CD8-positive, alpha-beta memory T cell (primary cell): ENCODE results near the gene AIP. TPM values are rescaled to one million over a fixed set of nuclear protein-coding genes. Genes with fewer than 3 reads are reported as not detected.

Experiments used
- CTCF ChIA-PET: fragments of 350-600 bp; sonication (Branson Sonifier 250); formaldehyde crosslinking; loops from one replicate; lab custom pipeline; 2021; ENCODE audit warnings: antibody characterized with exemption; lab: Charles Lee
- POLR2A ChIA-PET: fragments of 350-600 bp; sonication (Branson Sonifier 250); formaldehyde crosslinking; loops from one replicate; lab custom pipeline; 2021; ENCODE audit warnings: antibody characterized with exemption; lab: Charles Lee
- DNase-seq, 5 donors: peaks; one replicate each; pipeline versions ENCODE4 v3.0.0 to v3.0.0-alpha.2; 2020 to 2022; ENCODE audit warnings: mixed read lengths in 1 of 5
- H3K27ac ChIP-seq: one replicate; pipeline ENCODE4 v1.7.0; 2013; ENCODE audit warnings: low read depth, mild to moderate bottlenecking, low read length, moderate library complexity
- H3K27me3 ChIP-seq: 2 replicates; pipeline ENCODE4 v1.7.0; 2013; ENCODE audit warnings: low read length, mild to moderate bottlenecking; ENCODE audit not compliant: insufficient read depth, poor library complexity, severe bottlenecking
- H3K36me3 ChIP-seq: 2 replicates; pipeline ENCODE4 v1.7.0; 2013; ENCODE audit warnings: mild to moderate bottlenecking, low read length, moderate library complexity; ENCODE audit not compliant: insufficient read depth
- H3K4me1 ChIP-seq: 2 replicates; pipeline ENCODE4 v1.7.0; 2013; ENCODE audit warnings: mild to moderate bottlenecking, low read length, moderate library complexity; ENCODE audit not compliant: insufficient read depth
- H3K4me3 ChIP-seq: 2 replicates; pipeline ENCODE4 v1.7.0; 2013; ENCODE audit warnings: mild to moderate bottlenecking, low read length
- H3K9me3 ChIP-seq: 2 replicates; pipeline ENCODE4 v1.7.0; 2013; ENCODE audit warnings: mild to moderate bottlenecking, low read length
- H3K27ac Mint-ChIP-seq, 8 donors: one replicate each; pipeline ENCODE4 v1.8.0; 2020 to 2021; ENCODE audit warnings: mixed read lengths in 8 of 8, mild to moderate bottlenecking in 6 of 8, inconsistent platforms in 3 of 8, moderate library complexity in 3 of 8
- H3K27me3 Mint-ChIP-seq, 2 donors: one replicate each; pipeline ENCODE4 v1.8.0; 2020 to 2021; ENCODE audit warnings: mixed read lengths in 2 of 2, mild to moderate bottlenecking in 1 of 2, moderate library complexity in 1 of 2
- H3K36me3 Mint-ChIP-seq, 3 donors: one replicate each; pipeline ENCODE4 v1.8.0; 2020 to 2021; ENCODE audit warnings: mixed read lengths in 3 of 3, inconsistent platforms in 1 of 3, mild to moderate bottlenecking in 1 of 3
- H3K4me1 Mint-ChIP-seq, 3 donors: one replicate each; pipeline ENCODE4 v1.8.0; 2020 to 2021; ENCODE audit warnings: mixed read lengths in 3 of 3, inconsistent platforms in 1 of 3, mild to moderate bottlenecking in 1 of 3
- H3K4me3 Mint-ChIP-seq, 7 donors: one replicate each; pipeline ENCODE4 v1.8.0; 2020 to 2021; ENCODE audit warnings: mixed read lengths in 7 of 7, mild to moderate bottlenecking in 6 of 7, moderate library complexity in 4 of 7, inconsistent platforms in 2 of 7
- H3K9me3 Mint-ChIP-seq, 5 donors: one replicate each; pipeline ENCODE4 v1.8.0; 2020 to 2022; ENCODE audit warnings: mixed read lengths in 5 of 5, mild to moderate bottlenecking in 3 of 5, moderate library complexity in 2 of 5, inconsistent platforms in 1 of 5
- polyA plus RNA-seq: library from polyadenylated mRNA; unstranded; fragments of 300-500 nt; fragmentation: Illumina TruSeq; gene quantifications from one replicate; pipeline ENCODE4 v1.2.3, GENCODE V29; 2021
- total RNA-seq, 2 experiments: library from RNA; stranded (reverse); gene quantifications; one replicate each; pipeline ENCODE4 v1.2.3, GENCODE V29; 2021

The AIP gene
- total and polyA plus RNA-seq, 3 experiments from 2014 or later: 160 to 210 (median 171) TPM

- Mint-ChIP-seq H3K27me3 (no peaks in the 10 kb centered on the region), H3K27ac (peak overlapping the region in 5 of 8 donors; percentile 47 to 82 (median 78)), H3K36me3 (no peaks in the 10 kb centered on the region), H3K9me3 (no peaks in the 10 kb centered on the region), H3K4me3 (no peak overlapping the region), H3K4me1 (peaks cover 31 to 56% (median 39%) of the 10 kb centered on the region in 3 donors)
- CTCF ChIA-PET: interaction anchor here (0.8 to 1.4 kb wide), 2 partner anchors 12 to 20 kb away, joined by 3 to 4 read pairs; partner anchors contain the start of gene TMEM134
- Histone ChIP-seq H3K4me1 (peaks cover 59% of the 10 kb centered on the region), H3K36me3 (no peaks in the 10 kb centered on the region), H3K9me3 (no peaks in the 10 kb centered on the region), H3K4me3 (no peak overlapping the region), H3K27ac (no peak overlapping the region), H3K27me3 (no peaks in the 10 kb centered on the region)
- DNase-seq: no peak
- POLR2A ChIA-PET: interaction anchor here (0.5 to 4.2 kb wide), 2 partner anchors 12 to 13 kb away, joined by 4 to 15 read pairs; partner anchors contain the start of gene PTPRCAP
Observed at GRCh38 chr11:67449116-67449844, 33.5 kb upstream of the AIP start.

DNA sequence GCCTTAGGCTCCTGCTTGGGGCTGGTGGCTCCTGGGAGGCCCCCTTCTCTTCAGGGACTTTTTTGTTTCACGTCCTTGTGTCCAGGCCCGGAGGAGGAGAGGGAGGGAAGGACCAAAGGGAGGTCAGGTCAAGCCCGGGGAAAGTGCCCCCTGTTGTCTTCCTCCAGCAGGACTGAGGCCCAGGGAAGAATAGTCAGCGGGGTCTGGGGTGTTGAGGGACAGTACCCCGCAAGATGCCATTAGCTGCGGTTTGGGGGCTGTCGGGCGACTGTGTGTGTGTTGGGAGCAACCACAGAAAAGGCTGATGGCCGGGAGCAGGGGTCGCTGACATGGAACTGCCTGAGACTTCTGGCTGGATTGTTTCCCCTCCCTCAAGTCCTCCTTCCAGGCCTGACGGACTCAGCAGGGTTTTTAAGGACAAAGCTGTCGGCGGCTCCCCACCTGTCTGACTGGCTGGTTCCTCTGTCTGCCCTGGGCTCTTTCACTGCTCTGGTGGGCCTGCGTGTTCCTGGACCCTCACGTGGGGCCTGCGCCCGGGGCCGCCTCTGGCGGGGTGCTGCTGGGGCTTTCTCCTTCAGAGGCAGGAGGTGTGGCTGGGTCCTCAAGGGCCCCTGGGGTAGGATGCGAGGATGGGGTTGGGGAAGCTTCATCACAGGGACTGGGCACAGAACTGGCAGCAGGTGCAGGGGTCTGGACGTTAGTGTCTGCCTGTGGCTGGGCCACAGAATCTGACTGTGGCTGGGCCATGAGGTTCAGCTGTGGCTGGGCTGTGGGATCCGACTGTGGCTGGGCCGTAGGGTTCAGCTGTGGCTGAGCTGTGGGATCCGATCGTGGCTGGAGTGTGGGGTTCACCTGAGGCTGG, 31.8 kb upstream of the AIP start:
- CTCF ChIA-PET: interaction anchor here (0.8 to 2.0 kb wide), 5 partner anchors 14 to 304 kb away, joined by 3 to 4 read pairs (median 4); partner anchors contain the start of genes PPP1CA and PTPRCAP
- DNase-seq: no peak
- H3K36me3 Mint-ChIP-seq: no peaks in the 10 kb centered on the region
- Histone ChIP-seq H3K27me3 (no peaks in the 10 kb centered on the region), H3K27ac (no peak overlapping the region), H3K4me1 (peaks cover 41% of the 10 kb centered on the region), H3K4me3 (no peak overlapping the region), H3K36me3 (no peaks in the 10 kb centered on the region), H3K9me3 (no peaks in the 10 kb centered on the region)
- no peak overlapping the region for H3K4me3 Mint-ChIP-seq
- peaks cover 14 to 38% (median 22%) of the 10 kb centered on the region in 3 donors for H3K4me1 Mint-ChIP-seq
- POLR2A ChIA-PET: interaction anchor here (0.5 to 4.2 kb wide), 4 partner anchors 9 to 50 kb away, joined by 3 to 15 read pairs (median 4); partner anchors contain the start of gene PTPRCAP
- peaks cover 0 to 1% of the 10 kb centered on the region in 2 donors for H3K27me3 Mint-ChIP-seq
- no peaks in the 10 kb centered on the region for H3K9me3 Mint-ChIP-seq
- H3K27ac Mint-ChIP-seq: peak overlapping the region in 1 of 8 donors; percentile 77

DNA sequence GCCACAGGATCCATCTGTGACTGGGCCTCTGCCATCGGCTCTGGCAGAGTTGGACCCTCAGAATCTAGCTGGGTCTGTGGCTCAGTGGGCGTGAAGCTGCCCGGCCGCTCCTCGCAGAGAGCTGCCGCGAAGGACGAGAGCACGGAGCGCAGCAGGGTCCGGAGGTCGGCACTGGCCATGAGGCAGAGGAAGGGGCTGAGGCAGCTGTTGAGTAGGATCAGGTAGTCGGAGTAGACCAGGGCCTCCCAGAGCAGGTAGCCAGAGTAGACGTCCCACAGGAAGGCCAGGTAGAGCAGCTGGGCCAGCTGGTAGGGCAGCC, 31.2 kb upstream of the AIP start:
- DNase-seq: no peak
- Histone ChIP-seq H3K27me3 (no peaks in the 10 kb centered on the region), H3K27ac (no peak overlapping the region), H3K4me1 (peaks cover 37% of the 10 kb centered on the region), H3K9me3 (no peaks in the 10 kb centered on the region), H3K4me3 (no peak overlapping the region), H3K36me3 (no peaks in the 10 kb centered on the region)
- H3K9me3 Mint-ChIP-seq: no peaks in the 10 kb centered on the region
- H3K27me3 Mint-ChIP-seq: peaks cover 0 to 2% of the 10 kb centered on the region in 2 donors
- no peak overlapping the region for H3K4me3 Mint-ChIP-seq
- H3K4me1 Mint-ChIP-seq: peaks cover 10 to 33% (median 17%) of the 10 kb centered on the region in 3 donors
- H3K36me3 Mint-ChIP-seq: no peaks in the 10 kb centered on the region
- ChIA-PET POLR2A (interaction anchor here (0.6 to 4.2 kb wide), 4 partner anchors 15 to 51 kb away, joined by 3 to 15 read pairs (median 4); partner anchors contain the start of gene PTPRCAP), CTCF (interaction anchor here (0.8 to 2.0 kb wide), 4 partner anchors 15 to 62 kb away, joined by 3 to 4 read pairs (median 4); partner anchors contain the start of genes PPP1CA and PTPRCAP)
- no peak overlapping the region for H3K27ac Mint-ChIP-seq

GRCh38 chr11:67452141-67452952, 30.5 kb upstream of the AIP start, which contains the start of gene GPR152:
GPR152 (minus strand) TSS chr11:67452729; CDS start chr11:67452724, 5 bp downstream.
- no peak within 1 kb of the TSS for H3K4me3 ChIP-seq
- CTCF ChIA-PET: interaction anchor here (0.7 to 2.0 kb wide), 5 partner anchors 15 to 100 kb away, joined by 3 to 4 read pairs (median 3); partner anchors contain the start of genes PPP1CA and PTPRCAP
- H3K36me3 ChIP-seq: no peaks in the 10 kb centered on the region
- H3K27ac Mint-ChIP-seq: no peak within 1 kb of the TSS
- H3K4me1 ChIP-seq: peaks cover 29% of the 10 kb centered on the region
- no peaks in the 10 kb centered on the region for H3K9me3 Mint-ChIP-seq
- H3K27me3 ChIP-seq: no peaks in the 10 kb centered on the region
- peaks cover 0 to 3% of the 10 kb centered on the region in 2 donors for H3K27me3 Mint-ChIP-seq
- H3K9me3 ChIP-seq: no peaks in the 10 kb centered on the region
- H3K27ac ChIP-seq: no peak within 1 kb of the TSS
- H3K4me1 Mint-ChIP-seq: peaks cover 9 to 25% (median 14%) of the 10 kb centered on the region in 3 donors
- DNase-seq: no peak
- POLR2A ChIA-PET: interaction anchor here (0.6 to 4.2 kb wide), 4 partner anchors 15 to 51 kb away, joined by 3 to 15 read pairs (median 4); partner anchors contain the start of gene PTPRCAP
- H3K4me3 Mint-ChIP-seq: no peak within 1 kb of the TSS
- H3K36me3 Mint-ChIP-seq: no peaks in the 10 kb centered on the region

DNA sequence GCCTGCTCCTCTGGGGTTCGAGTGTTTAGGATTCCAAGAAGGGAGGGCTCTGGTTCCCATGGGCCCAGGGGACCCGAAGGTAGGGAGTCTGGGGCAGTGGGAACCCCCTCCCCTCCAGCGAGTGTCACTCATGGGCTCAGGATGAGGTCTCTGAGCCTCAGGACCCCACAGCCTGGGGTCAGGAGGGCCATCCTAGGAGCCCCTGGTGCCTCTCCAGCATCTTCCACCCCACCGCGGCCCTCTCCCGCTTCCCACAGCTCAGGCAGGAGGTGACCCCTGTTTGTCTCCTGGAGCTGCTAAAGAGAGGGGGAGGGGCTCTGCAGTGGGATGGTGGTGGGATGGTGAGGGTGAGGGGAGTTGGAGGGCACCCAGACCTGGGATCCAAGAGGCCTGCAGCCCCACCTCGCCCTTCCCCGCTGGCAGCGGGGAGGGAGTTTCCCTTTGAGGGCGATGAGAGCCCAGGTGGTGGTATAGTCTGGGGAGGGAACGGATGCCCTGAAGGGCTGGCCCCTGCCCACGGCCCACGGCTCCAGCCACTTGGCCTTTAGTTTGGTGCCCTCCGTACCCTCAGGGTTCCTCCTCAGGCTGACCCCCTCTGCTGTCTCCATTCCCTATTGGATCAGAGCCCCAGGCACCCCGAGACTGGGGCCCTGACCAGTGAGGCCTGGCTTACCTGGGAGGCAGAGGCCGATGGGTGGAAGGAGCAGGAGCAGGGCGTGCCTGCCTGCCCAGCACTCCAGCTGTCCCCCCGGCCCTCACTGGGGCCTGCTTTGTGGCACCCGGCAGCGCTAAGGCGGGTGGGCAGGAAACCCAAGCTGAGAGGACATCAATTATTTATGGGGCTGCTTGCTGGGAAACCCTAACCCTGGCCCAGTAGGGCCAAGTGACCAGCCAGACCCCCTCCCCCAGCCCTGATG, 28.8 kb upstream of the AIP start:
- Histone ChIP-seq H3K4me3 (no peak overlapping the region), H3K36me3 (no peaks in the 10 kb centered on the region), H3K27me3 (no peaks in the 10 kb centered on the region), H3K27ac (no peak overlapping the region), H3K9me3 (no peaks in the 10 kb centered on the region), H3K4me1 (peaks cover 15% of the 10 kb centered on the region)
- H3K4me3 Mint-ChIP-seq: no peak overlapping the region
- no peaks in the 10 kb centered on the region for H3K9me3 Mint-ChIP-seq
- no peak for DNase-seq
- ChIA-PET CTCF (interaction anchor here (0.8 kb wide), 1 partner anchor 16 kb away, joined by 3 read pairs; no protein-coding TSS in a partner anchor), POLR2A (interaction anchor here (0.5 to 1.6 kb wide), 3 partner anchors 25 to 39 kb away, joined by 3 to 5 read pairs (median 4); no protein-coding TSS in a partner anchor)
- peaks cover 0 to 3% of the 10 kb centered on the region in 2 donors for H3K27me3 Mint-ChIP-seq
- peaks cover 5 to 12% (median 6%) of the 10 kb centered on the region in 3 donors for H3K4me1 Mint-ChIP-seq
- no peaks in the 10 kb centered on the region for H3K36me3 Mint-ChIP-seq
- no peak overlapping the region for H3K27ac Mint-ChIP-seq

DNA sequence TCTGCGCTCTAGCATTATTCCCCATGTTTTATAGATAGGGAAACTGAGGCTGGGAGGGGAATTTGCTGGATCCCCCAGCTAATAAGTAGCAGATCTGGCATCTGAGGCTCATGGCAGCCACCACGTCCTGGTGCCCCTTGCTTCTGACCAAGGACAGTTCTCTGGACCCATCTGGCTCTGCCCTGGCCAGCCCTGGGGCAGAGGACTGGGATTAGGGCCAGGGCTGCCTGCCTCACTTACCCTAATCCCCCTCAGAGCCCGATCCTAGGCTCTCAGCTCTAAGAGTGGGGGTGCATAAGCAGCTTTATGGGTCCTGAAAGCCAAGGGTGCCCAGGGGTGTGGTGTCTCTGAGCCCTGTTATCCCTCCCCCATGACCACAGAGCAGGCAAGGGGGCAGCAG, 27.8 kb upstream of the AIP start, which contains the start of gene CABP4:
Gene CABP4 (plus strand): TSS at position 301 of the 400 bp plus-strand sequence. CDS start 70 bp downstream, at position 371.
- Mint-ChIP-seq H3K9me3 (no peaks in the 10 kb centered on the region), H3K36me3 (no peaks in the 10 kb centered on the region), H3K27ac (peak within 1 kb of the TSS in 1 of 8 donors; percentile 77), H3K27me3 (peaks cover 0 to 3% of the 10 kb centered on the region in 2 donors), H3K4me1 (peaks cover 3 to 10% (median 4%) of the 10 kb centered on the region in 3 donors), H3K4me3 (no peak within 1 kb of the TSS)
- no peak within 1 kb of the TSS for H3K4me3 ChIP-seq
- H3K9me3 ChIP-seq: no peaks in the 10 kb centered on the region
- peaks cover 8% of the 10 kb centered on the region for H3K4me1 ChIP-seq
- ChIA-PET POLR2A (interaction anchor here (0.6 to 1.6 kb wide), 2 partner anchors 26 to 42 kb away, joined by 5 read pairs; no protein-coding TSS in a partner anchor), CTCF (interaction anchor here (0.8 kb wide), 1 partner anchor 15 kb away, joined by 3 read pairs; no protein-coding TSS in a partner anchor)
- H3K36me3 ChIP-seq: no peaks in the 10 kb centered on the region
- no peak for DNase-seq
- H3K27ac ChIP-seq: no peak within 1 kb of the TSS
- no peaks in the 10 kb centered on the region for H3K27me3 ChIP-seq
